H1 (cell line): ENCODE data around the gene GRAMD2A. TPM values are rescaled to one million over a fixed set of nuclear protein-coding genes. Genes with fewer than 3 reads are reported as not detected.
A peak's percentile ranks its signal among the peaks of the same experiment; 100 is the strongest.

Source experiments
- CTCF ChIA-PET: fragments of 300-600 bp; sonication (Branson Sonifier 250); formaldehyde crosslinking; loops from one replicate; lab custom pipeline; 2021; ENCODE audit not compliant: partially characterized antibody; lab: Charles Lee
- POLR2A ChIA-PET: fragments of 300-600 bp; sonication (Branson Sonifier 250); formaldehyde crosslinking; loops from one replicate; lab custom pipeline; 2021; ENCODE audit warnings: inconsistent platforms; ENCODE audit not compliant: partially characterized antibody; lab: Charles Lee
- DNase-seq, 2 experiments: peaks; one replicate each; pipeline versions ENCODE4 v3.0.0 to v3.0.0-alpha.2; 2010 to 2022; ENCODE audit warnings: low spot score in 2 of 2, low read depth in 1 of 2, mixed read lengths in 1 of 2
- FAIRE-seq: peaks from 2 replicates; lab custom pipeline; 2011; peaks lifted over from hg19 to GRCh38; lab: Jason Lieb, UNC
- H2AFZ ChIP-seq: 2 replicates; pipeline ENCODE4 v1.8.1; 2012; ENCODE audit warnings: low read length, inconsistent platforms
- H2AK5ac ChIP-seq: 2 replicates; pipeline ENCODE4 v1.6.1; 2013; ENCODE audit warnings: low read depth, low read length
- H2BK120ac ChIP-seq: replicated peaks from 2 replicates; pipeline ENCODE3; 2013; ENCODE audit warnings: low read depth, low read length, inconsistent platforms
- H2BK12ac ChIP-seq: 2 replicates; pipeline ENCODE4 v1.6.1; 2013; ENCODE audit warnings: low read depth, low read length
- H2BK15ac ChIP-seq: 2 replicates; pipeline ENCODE4 v1.6.1; 2013; ENCODE audit warnings: low read length
- H2BK20ac ChIP-seq: 2 replicates; pipeline ENCODE4 v1.6.1; 2013; ENCODE audit warnings: low read length
- H2BK5ac ChIP-seq: 2 replicates; pipeline ENCODE4 v1.6.1; 2013; ENCODE audit warnings: low read depth, low read length
- H3K14ac ChIP-seq: 2 replicates; pipeline ENCODE4 v1.6.1; 2013; ENCODE audit warnings: inconsistent platforms; ENCODE audit not compliant: insufficient read length
- H3K18ac ChIP-seq: 2 replicates; pipeline ENCODE4 v1.6.1; 2013; ENCODE audit warnings: low read length; ENCODE audit errors: extremely low read depth
- H3K23ac ChIP-seq: 2 replicates; pipeline ENCODE4 v1.6.1; 2013; ENCODE audit warnings: inconsistent platforms; ENCODE audit not compliant: insufficient read length
- H3K23me2 ChIP-seq: 2 replicates; pipeline ENCODE4 v1.6.1; 2013; ENCODE audit warnings: low read depth, low read length
- H3K27ac ChIP-seq: 2 replicates; pipeline ENCODE4 v1.6.1; 2011; ENCODE audit warnings: low read depth, low read length, inconsistent platforms
- H3K27me3 ChIP-seq, 4 experiments: replicated peaks in 1 of 4; 1 replicate in 1 of 4; 2 replicates in 3 of 4; pipeline versions ENCODE4 v1.6.1 to v1.8.1; 2011 to 2013; ENCODE audit warnings: low read length in 3 of 4, mild to moderate bottlenecking in 3 of 4, inconsistent platforms in 2 of 4, mixed read lengths in 2 of 4, moderate library complexity in 1 of 4; ENCODE audit not compliant: control insufficient read depth in 3 of 4, insufficient read depth in 3 of 4; ENCODE audit errors: extremely low read depth in 1 of 4
- H3K36me3 ChIP-seq, 4 experiments: 2 replicates each; pipeline versions ENCODE4 v1.6.1 to v1.8.1; 2011 to 2013; ENCODE audit warnings: mild to moderate bottlenecking in 4 of 4, low read length in 3 of 4, moderate library complexity in 2 of 4, control low read depth in 1 of 4, inconsistent platforms in 1 of 4; ENCODE audit not compliant: insufficient read depth in 4 of 4, control insufficient read depth in 2 of 4
- H3K4ac ChIP-seq: replicated peaks from 2 replicates; pipeline ENCODE3; 2013; ENCODE audit warnings: low read length, low read depth, mixed read lengths, inconsistent platforms; ENCODE audit not compliant: insufficient read length
- H3K4me1 ChIP-seq, 4 experiments: replicated peaks in 1 of 4; 1 replicate in 1 of 4; 2 replicates in 3 of 4; pipeline versions ENCODE4 v1.6.1 to v1.8.1; 2011 to 2013; ENCODE audit warnings: low read length in 3 of 4, inconsistent platforms in 2 of 4, mixed read lengths in 1 of 4; ENCODE audit not compliant: insufficient read depth in 4 of 4, control insufficient read depth in 3 of 4
- H3K4me2 ChIP-seq, 2 experiments: 2 replicates each; pipeline versions ENCODE4 v1.6.1 to v1.8.1; 2011 to 2013; ENCODE audit warnings: low read depth in 2 of 2, low read length in 2 of 2, control low read depth in 1 of 2, inconsistent platforms in 1 of 2, mild to moderate bottlenecking in 1 of 2; ENCODE audit not compliant: insufficient read depth in 1 of 2
- H3K4me3 ChIP-seq, 4 experiments: fragments of 200-600, 300-600 bp in 1 of 4; sonication (generic), shearing (Covaris generic), sonication (Bioruptor Twin) in 1 of 4; 2 replicates each; pipeline versions ENCODE4 v1.5.1 to v1.8.1; 2011 to 2016; ENCODE audit warnings: low read length in 4 of 4, low read depth in 3 of 4, control low read depth in 2 of 4, inconsistent platforms in 2 of 4, mild to moderate bottlenecking in 2 of 4, mixed read lengths in 1 of 4, moderate library complexity in 1 of 4; ENCODE audit not compliant: insufficient read depth in 2 of 4; ENCODE audit errors: extremely low read depth in 1 of 4
- H3K56ac ChIP-seq: replicated peaks from 2 replicates; pipeline ENCODE3; 2013; ENCODE audit warnings: low read depth, mild to moderate bottlenecking, mixed read lengths, low read length, inconsistent platforms; ENCODE audit not compliant: insufficient read length
- H3K79me1 ChIP-seq: 2 replicates; pipeline ENCODE4 v1.6.1; 2013; ENCODE audit warnings: low read depth, low read length, control low read depth
- H3K79me2 ChIP-seq, 2 experiments: 2 replicates each; pipeline versions ENCODE4 v1.6.1 to v1.8.1; 2012 to 2013; ENCODE audit warnings: low read length in 2 of 2, mild to moderate bottlenecking in 2 of 2, inconsistent platforms in 1 of 2; ENCODE audit not compliant: insufficient read depth in 2 of 2, control insufficient read depth in 1 of 2
- H3K9ac ChIP-seq, 4 experiments: replicated peaks in 1 of 4; 1 replicate in 1 of 4; 2 replicates in 3 of 4; pipeline versions ENCODE4 v1.6.1 to v1.8.1; 2011 to 2013; ENCODE audit warnings: low read depth in 3 of 4, low read length in 3 of 4, control low read depth in 2 of 4, mild to moderate bottlenecking in 2 of 4, moderate library complexity in 2 of 4, inconsistent platforms in 1 of 4; ENCODE audit errors: extremely low read depth in 1 of 4
- H3K9me3 ChIP-seq, 2 experiments: 2 replicates each; pipeline versions ENCODE4 v1.6.1 to v1.8.1; 2012 to 2013; ENCODE audit warnings: mild to moderate bottlenecking in 2 of 2, moderate library complexity in 2 of 2, control low read depth in 1 of 2, inconsistent platforms in 1 of 2, low read depth in 1 of 2, low read length in 1 of 2, mixed read lengths in 1 of 2; ENCODE audit not compliant: insufficient read depth in 2 of 2
- H4K20me1 ChIP-seq, 2 experiments: replicated peaks in 1 of 2; 2 replicates each; pipeline versions ENCODE3 to v1.8.1; 2011 to 2013; ENCODE audit warnings: inconsistent platforms in 2 of 2, low read length in 2 of 2, mild to moderate bottlenecking in 1 of 2; ENCODE audit not compliant: insufficient read depth in 2 of 2, control insufficient read depth in 1 of 2
- H4K5ac ChIP-seq: 2 replicates; pipeline ENCODE4 v1.6.1; 2013; ENCODE audit warnings: low read length, low read depth, mixed read lengths, inconsistent platforms; ENCODE audit not compliant: insufficient read length
- H4K8ac ChIP-seq: 2 replicates; pipeline ENCODE4 v1.8.0; 2013; ENCODE audit warnings: mild to moderate bottlenecking, moderate library complexity, low read length, inconsistent platforms; ENCODE audit not compliant: insufficient read depth; ENCODE audit errors: extremely low read depth
- H4K91ac ChIP-seq: replicated peaks from 2 replicates; pipeline ENCODE3; 2013; ENCODE audit warnings: low read length, mixed read lengths, inconsistent platforms; ENCODE audit not compliant: insufficient read length
- CBX5 ChIP-seq: fragments of 300-800, 300-1000 bp; sonication (generic); IDR thresholded peaks from 2 replicates; pipeline ENCODE4 v1.7.1; 2016; ENCODE audit warnings: antibody characterized with exemption, low read length, low read depth
- KDM4A ChIP-seq: IDR thresholded peaks from one replicate; pipeline ENCODE4 v1.7.1; 2012; ENCODE audit warnings: low read depth, mild to moderate bottlenecking, moderate library complexity, low read length, inconsistent platforms; ENCODE audit not compliant: severe bottlenecking
- KDM5A ChIP-seq: fragments of 200-600 bp; IDR thresholded peaks from 2 replicates; pipeline ENCODE4 v1.7.1; 2012; ENCODE audit warnings: mild to moderate bottlenecking, low read length, inconsistent platforms, mixed read lengths
- MAFK ChIP-seq: IDR thresholded peaks from 2 replicates; pipeline ENCODE4 v1.6.1; 2012; ENCODE audit warnings: low read depth, mild to moderate bottlenecking, improper control_type of control experiment, low read length
- MAX ChIP-seq: IDR thresholded peaks from 2 replicates; pipeline ENCODE4 v1.6.1; 2012; ENCODE audit warnings: inconsistent platforms
- NRF1 ChIP-seq: IDR thresholded peaks from 2 replicates; pipeline ENCODE4 v1.6.1; 2011; ENCODE audit warnings: mild to moderate bottlenecking, low read depth, low read length, improper control_type of control experiment
- RBBP5 ChIP-seq: IDR thresholded peaks from 2 replicates; pipeline ENCODE4 v1.7.1; 2012; ENCODE audit warnings: low read depth, mild to moderate bottlenecking, inconsistent platforms, low read length, moderate library complexity, borderline replicate concordance
- SIN3A ChIP-seq, 2 experiments: IDR thresholded peaks in 1 of 2; conservative IDR thresholded peaks in 1 of 2; 2 replicates each; pipeline ENCODE4 v1.6.1; 2011 to 2012; ENCODE audit warnings: low read length in 2 of 2, improper control_type of control experiment in 1 of 2, low read depth in 1 of 2, mild to moderate bottlenecking in 1 of 2
- SIRT6 ChIP-seq: IDR thresholded peaks from one replicate; pipeline ENCODE4 v1.7.1; 2012; ENCODE audit warnings: low read length, inconsistent platforms
- SP2 ChIP-seq: IDR thresholded peaks from 2 replicates; pipeline ENCODE4 v1.6.1; 2012; ENCODE audit warnings: mild to moderate bottlenecking, low read length, inconsistent platforms
- SUZ12 ChIP-seq: fragments of 200-600 bp; sonication (generic); IDR thresholded peaks from 2 replicates; pipeline ENCODE4 v1.6.1; 2012; ENCODE audit warnings: mild to moderate bottlenecking, inconsistent platforms, low read length, moderate library complexity, mixed read lengths
- TAF1 ChIP-seq: IDR thresholded peaks from 2 replicates; pipeline ENCODE4 v1.6.1; 2011; ENCODE audit warnings: mild to moderate bottlenecking, low read depth, low read length
- WGBS, 2 experiments: shearing (Covaris generic) in 1 of 2; methylation state at CpG; one replicate each; pipeline versions ENCODE4 v1.1.6 to v1.1.7; 2013 to 2015; ENCODE audit warnings: low lambda C conversion rate in 2 of 2, mixed read lengths in 2 of 2, inconsistent platforms in 1 of 2, low coverage in 1 of 2, missing lambda C conversion rate in 1 of 2; ENCODE audit not compliant: insufficient replicate concordance in 2 of 2, insufficient coverage in 1 of 2, insufficient read length in 1 of 2; ENCODE audit errors: extremely low coverage in 1 of 2, missing lambda C conversion rate in 1 of 2; 5-methylcytosine and 5-hydroxymethylcytosine counted together
- polyA plus RNA-seq, 7 experiments: library from polyadenylated mRNA; depleted of rRNA in 3 of 7; stranded (reverse) in 5 of 7; unstranded in 2 of 7; fragments of >200 nt in 5 of 7; fragments of 200-250 nt in 2 of 7; gene quantifications; 1 replicate in 5 of 7; 2 replicates in 1 of 7; 4 replicates in 1 of 7; pipeline versions ENCODE4 v1.2.1 to v1.2.3, GENCODE V29; 2011 to 2013; ENCODE audit warnings: missing spikeins in 2 of 7, mixed read lengths in 2 of 7
- total RNA-seq: library from RNA; stranded (reverse); fragmentation: NEBNext Ultra II Directional; extraction: Animal tissue kit (Norgen Biotek cat#: 25700); gene quantifications from 2 replicates; pipeline ENCODE4 v1.2.1, GENCODE V29; 2021
- TF ChIP-seq, protein P1 (sequence below): IDR thresholded peaks from 2 replicates; pipeline ENCODE4 v1.6.1; 2012; ENCODE audit warnings: low read length, inconsistent platforms

The GRAMD2A gene
- total and polyA plus RNA-seq, 2 of the 8 experiments (the other 6 are each of a cell fraction or from before 2014, with no cell fraction given), result 0.57 to 1.5 TPM

DNA sequence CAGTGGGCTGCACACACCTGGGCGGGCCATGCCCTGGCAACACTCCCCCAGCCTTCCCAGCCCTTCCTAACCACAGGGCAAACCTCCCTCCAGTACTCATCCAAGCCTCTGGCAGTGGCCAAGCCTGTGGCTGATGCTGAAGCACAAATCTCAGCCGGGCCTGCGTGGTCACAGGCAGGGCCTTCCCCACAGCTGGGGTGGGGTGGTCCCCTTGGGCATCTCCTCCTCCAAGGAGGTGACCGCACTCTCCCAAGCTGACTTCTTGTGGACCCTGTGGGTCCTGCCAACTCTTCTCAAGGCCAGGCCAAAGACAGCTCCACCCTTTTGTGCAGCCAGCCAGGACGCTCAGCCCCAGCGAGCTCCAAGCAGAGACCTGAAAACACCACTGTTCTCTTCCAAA is 21.4 kb downstream of the GRAMD2A start:
- FAIRE-seq, result no peak
- CTCF ChIA-PET, result interaction anchor here (1.3 to 1.5 kb wide), 2 partner anchors 8 to 20 kb away, joined by 6 read pairs; no protein-coding TSS in a partner anchor
- 98% methylated on average over 6 of the region's 6 CpGs; no CpG with 5 or more reads in 1 of the 2 experiments for WGBS, 2 experiments
- TF ChIP-seq KDM4A (no peak), SIN3A (conservative IDR thresholded peaks at IDR 0.05 in 1 of 2, IDR thresholded peaks at IDR 0.05 in 1 of 2; ENCODE audit: low read depth in 1 of 2, low read length in 2 of 2) (no peak), TAF1 (no peak), KDM5A (no peak), MAX (no peak), NRF1 (no peak), SIRT6 (no peak), CBX5 (no peak), SUZ12 (no peak), RBBP5 (no peak), SP2 (no peak), MAFK (no peak)
- TF ChIP-seq, protein P1, sequence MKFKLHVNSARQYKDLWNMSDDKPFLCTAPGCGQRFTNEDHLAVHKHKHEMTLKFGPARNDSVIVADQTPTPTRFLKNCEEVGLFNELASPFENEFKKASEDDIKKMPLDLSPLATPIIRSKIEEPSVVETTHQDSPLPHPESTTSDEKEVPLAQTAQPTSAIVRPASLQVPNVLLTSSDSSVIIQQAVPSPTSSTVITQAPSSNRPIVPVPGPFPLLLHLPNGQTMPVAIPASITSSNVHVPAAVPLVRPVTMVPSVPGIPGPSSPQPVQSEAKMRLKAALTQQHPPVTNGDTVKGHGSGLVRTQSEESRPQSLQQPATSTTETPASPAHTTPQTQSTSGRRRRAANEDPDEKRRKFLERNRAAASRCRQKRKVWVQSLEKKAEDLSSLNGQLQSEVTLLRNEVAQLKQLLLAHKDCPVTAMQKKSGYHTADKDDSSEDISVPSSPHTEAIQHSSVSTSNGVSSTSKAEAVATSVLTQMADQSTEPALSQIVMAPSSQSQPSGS, result no peak

More for the DNA sequence above, 21.4 kb downstream of the GRAMD2A start:
- no peak overlapping the region for H3K56ac ChIP-seq
- no peaks in the 10 kb centered on the region for H3K79me1 ChIP-seq
- H2BK15ac ChIP-seq, result no peak overlapping the region
- H2BK20ac ChIP-seq, result no peak overlapping the region
- no peak overlapping the region for H2BK120ac ChIP-seq
- POLR2A ChIA-PET, result no interaction called here
- no peak overlapping the region for H2AFZ ChIP-seq
- H3K4me3 ChIP-seq, result no peak overlapping the region
- no peaks in the 10 kb centered on the region for H3K23me2 ChIP-seq
- no peak for DNase-seq
- H3K18ac ChIP-seq, result no peak overlapping the region
- H3K27me3 ChIP-seq, result no peaks in the 10 kb centered on the region
- no peaks in the 10 kb centered on the region for H3K9me3 ChIP-seq
- H4K20me1 ChIP-seq, result no peaks in the 10 kb centered on the region
- H3K4ac ChIP-seq, result no peak overlapping the region
- H2BK12ac ChIP-seq, result 0 out of 2 replicates have a peak overlapping the region, but pooled peaks have one; percentile 9
- H3K23ac ChIP-seq, result no peak overlapping the region
- H3K4me2 ChIP-seq, result no peak overlapping the region
- H3K27ac ChIP-seq, result no peak overlapping the region
- H3K9ac ChIP-seq, result no peak overlapping the region
- peak overlapping the region; percentile 42 for H4K91ac ChIP-seq
- H2AK5ac ChIP-seq, result no peak overlapping the region
- no peaks in the 10 kb centered on the region for H3K36me3 ChIP-seq
- peaks cover 0 to 4% (median 0%) of the 10 kb centered on the region in 4 experiments; a peak in 1 of 7 replicates for H3K4me1 ChIP-seq
- H3K79me2 ChIP-seq, result no peaks in the 10 kb centered on the region
- H3K14ac ChIP-seq, result no peak overlapping the region
- no peak overlapping the region for H4K5ac ChIP-seq
- H2BK5ac ChIP-seq, result no peak overlapping the region
- no peak overlapping the region for H4K8ac ChIP-seq
